GM21717 (cell line): ENCODE results near the gene GABBR2.
"Not testable (repeated sequence)": the region's sequence is repeated elsewhere in the genome, so short reads cannot be mapped to it uniquely, and the experiment has no call there.

Source experiments
- ATAC-seq: cut with Tn5 transposase; IDR thresholded peaks from one replicate; pipeline ENCODE4 v1.9.1; 2021; ENCODE audit warnings: mild to moderate bottlenecking, moderate library complexity; ENCODE audit not compliant: unreplicated experiment

GABBR2 gene

DNA sequence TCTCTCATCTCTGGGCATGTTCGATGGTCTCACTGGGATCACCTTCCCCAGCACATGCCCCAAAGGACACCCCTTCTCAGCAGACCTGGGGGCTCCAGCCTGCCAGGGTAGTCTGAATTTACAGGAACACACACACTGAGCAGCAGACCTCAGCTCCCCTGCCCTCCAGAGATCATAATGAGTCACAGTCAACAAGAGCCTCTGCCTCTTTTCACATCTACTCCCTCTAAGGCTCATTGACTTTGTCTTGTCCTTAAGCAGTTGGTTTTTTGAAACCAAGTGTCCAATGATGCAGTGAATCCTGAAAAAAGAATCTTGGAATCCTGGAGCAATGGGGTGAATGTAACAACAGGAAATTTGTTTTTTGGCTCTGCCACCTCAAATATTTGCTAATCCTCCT is 20.8 kb downstream of the GABBR2 start:
- ATAC-seq, result no peak

DNA sequence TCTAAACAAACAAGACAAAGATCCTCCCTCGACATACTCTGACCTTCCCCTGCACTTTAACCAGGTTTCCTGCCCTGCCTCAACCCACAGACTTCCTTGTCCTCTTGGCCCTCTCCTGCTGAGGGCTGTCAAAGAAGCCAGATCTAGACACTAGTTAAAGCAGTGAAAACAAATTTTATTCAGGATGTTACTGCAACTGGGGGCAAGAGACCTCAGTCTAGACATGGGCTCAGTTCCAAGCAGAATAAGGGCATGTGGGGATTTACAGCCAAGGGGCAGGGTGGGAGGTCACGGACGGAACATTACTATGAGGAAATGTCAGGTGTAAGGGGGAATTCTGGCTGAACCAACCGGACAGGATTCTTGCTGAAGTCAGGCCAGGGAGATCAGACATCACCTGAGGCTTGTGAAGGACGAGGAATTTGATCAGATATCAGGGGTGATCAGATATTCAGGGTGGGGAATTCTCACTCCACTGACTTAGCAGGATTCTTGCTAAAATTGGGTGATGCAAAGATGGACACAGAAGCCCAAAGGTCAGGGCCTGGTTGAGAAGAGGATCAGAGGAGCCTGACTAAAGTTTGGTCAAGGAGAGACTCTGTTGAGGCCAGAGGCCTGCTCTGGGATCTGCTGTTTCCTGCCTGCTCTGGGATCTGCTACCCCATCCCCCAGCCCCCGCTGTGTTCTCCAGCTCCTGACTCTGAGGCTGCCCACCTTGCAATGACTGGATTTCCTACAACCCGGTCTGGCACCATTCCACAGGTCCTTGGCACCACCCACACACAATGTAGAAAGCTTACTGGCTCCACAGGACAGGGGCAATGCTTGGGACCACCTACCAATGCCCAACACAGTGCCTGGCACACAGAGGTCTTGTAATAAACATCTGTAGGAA is 21.5 kb downstream of the GABBR2 start:
- ATAC-seq, result no peak

DNA sequence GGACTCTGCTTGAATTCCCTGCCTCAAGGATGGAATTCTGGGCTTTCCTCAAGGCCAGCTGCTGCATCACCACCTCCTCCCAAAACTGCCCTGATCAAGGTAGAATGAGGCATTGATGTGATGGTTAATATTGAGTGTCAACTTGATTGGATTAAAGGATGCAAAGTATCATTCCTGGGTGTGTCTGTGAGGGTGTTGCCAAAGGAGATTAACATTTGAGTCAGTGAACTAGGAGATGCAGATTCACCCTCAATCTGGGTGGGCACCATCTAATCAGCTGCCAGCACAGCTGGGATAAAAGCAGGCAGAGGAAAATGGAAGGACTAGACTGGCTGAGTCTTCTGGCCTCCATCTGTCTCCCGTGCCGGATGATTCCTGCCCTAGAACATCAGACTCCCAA is 23.9 kb downstream of the GABBR2 start:
- not testable (repeated sequence) for ATAC-seq

DNA sequence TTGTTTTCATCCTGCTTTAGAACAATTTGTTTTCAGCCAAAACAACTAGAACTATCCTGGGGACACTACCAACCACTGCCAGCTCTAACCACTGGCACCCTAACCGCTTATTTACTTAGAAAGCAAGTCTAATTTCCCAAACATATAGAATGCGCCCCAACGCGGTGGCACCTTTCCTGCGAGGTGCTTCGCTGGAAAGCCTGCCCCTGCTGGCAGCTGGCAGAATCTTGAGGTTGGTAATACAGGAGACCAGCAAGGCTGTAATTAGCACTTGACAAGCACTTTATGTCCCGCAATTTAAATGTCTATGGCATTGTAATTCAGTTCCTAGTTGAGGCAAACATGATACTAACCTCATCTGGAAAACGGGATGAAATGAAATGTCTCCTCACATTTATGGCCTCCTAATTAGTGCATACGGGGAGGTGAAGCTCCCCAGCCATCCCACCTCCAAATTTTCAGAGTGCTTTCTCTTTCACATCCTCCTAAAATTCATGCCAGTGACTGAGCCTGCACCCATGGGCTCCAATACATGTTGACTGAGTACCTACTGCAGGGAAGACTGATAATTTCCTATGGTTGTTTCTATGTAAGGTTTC is 30.4 kb downstream of the GABBR2 start:
- ATAC-seq, result no peak

DNA sequence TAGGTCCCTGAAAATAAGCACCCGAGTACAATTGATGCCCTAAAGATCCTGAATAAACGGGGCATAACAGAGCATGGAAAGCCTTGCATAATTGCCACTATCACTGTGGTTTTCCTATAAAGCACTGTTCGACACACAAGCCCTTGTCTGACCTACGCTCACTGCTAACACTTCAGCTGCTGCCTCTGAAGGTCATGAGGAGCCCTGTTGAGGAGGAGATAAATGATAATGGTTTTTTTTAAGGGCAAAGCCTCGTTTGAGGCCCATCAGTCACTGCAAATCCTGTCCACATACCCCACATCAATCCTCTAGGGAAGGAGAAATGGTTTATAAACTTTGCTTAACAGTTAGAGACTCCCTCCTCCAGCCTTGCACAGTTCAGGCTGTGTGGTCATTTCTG is 35.1 kb downstream of the GABBR2 start:
- no peak for ATAC-seq

DNA sequence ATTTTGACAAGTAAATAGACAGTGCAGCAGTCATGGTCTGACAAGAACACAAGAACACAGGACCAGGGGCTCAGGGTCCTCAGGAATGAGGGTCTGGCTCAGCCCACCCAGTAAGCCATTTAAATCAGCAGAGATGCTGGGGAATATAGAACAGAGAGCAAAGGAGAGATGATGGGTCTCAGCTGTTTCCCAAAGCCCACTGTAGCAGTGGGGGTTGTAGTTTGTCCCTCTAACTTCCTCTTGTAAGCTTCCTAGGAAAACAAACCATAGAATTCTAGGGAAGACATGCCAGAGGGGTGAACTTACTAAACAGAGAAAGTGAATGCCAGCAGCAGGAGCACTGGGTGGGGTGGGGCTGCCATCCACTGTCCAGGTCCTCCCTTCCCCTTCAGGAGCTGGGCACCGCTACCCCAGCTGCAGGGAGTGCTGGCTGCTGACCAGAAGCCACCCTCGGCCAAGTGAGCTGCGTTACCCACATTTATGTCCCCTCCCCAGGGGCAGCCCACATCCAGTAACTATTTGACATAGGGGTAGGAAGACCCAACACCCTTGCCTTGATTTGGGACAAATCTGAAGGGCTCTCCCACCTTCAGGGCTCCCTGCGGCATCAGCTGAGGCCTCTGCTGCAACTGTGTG is 41.6 kb downstream of the GABBR2 start:
- no peak for ATAC-seq

DNA sequence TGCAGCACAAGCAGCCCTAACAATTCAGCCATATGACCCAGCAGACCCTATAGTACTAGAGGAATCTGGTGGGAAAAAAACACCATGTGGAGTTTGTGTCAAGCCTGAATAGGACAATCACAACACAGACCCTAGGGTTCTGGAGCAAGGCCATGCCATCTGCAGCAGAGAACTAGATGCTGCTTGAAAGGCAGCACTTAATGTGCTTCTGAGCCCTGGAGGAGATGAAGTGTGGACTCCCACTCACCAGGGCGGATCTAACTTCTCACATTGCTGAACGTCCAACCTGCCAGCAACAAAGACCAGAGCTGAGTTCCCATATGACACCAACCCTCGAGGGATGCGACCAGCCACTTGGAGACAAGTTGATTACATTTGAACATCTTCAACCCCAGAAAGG is 43.2 kb downstream of the GABBR2 start:
- ATAC-seq, result no peak

DNA sequence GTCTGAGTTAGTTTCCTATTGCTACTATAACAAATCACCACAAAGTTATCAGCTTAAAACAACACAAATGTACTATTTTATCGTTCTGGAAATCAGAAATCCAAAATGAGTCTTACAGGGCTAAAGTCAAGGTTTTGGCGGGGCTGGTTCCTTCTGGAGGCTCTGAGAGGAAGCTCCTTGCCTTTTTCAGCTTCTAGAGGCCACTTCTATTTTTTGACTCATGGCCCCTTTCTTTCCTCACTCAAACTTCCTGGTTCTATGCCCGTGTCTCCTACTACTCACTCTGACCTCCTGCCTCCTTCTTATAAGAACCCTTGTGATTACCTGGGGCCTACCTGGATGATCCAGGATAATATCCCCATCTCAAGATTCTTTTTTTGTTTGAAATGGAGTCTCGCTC is 48.2 kb downstream of the GABBR2 start:
- no peak for ATAC-seq

DNA sequence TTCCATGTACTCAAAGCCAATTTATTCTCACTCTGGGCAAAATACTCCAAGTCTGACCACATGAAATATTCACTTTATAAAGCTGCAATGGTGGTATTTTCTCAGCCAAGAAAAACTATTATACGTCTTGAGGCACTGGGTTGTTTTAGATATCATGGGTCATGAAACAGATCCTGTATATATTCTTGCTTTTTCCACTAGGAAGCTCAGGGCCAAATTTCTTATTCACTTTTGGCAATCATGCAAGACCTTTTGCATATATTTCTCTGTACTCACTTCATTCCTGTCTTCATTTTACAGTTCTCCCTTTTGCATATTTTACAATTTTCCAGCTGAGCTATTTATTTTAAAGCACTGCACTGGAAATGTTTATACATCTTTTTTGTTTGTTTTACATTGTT is 49.8 kb downstream of the GABBR2 start:
- ATAC-seq, result no peak

DNA sequence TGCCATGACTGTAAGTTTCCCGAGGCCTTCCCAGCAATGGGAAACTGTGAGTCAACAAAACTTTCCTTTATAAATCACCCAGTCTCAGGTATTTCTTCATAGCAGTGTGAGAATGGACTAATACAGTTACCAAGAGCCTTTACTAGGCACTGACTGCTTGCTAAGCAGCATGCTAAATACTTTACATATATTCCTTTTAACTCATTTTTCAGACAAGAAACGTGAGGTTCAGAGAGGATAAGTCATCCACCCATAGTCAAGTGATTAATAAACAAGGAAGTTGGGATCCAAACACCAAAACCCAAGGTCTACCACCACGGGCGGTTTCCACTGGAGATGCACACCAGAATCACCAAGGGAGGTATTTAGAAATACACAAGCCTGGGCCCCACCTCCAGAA is 50.8 kb downstream of the GABBR2 start:
- no peak for ATAC-seq

DNA sequence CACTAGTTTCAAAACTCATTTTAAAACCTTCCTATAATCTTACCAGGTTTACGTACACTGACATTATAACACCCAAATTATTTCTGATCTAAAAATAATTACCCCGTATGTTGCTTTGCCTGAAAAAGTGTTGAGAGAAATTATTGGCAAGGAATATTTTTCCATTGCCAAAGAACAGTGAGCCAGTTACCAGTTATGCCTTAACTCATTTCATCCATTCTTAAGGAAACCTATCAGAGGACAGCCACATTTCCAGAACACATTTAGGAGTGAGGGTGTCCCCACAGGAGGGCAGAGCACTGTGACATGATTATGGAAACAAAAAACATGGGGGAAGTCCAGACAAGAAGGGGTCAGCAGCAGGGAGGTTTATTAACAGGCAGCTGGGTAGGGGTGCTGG is 52.2 kb downstream of the GABBR2 start:
- ATAC-seq, result no peak

DNA sequence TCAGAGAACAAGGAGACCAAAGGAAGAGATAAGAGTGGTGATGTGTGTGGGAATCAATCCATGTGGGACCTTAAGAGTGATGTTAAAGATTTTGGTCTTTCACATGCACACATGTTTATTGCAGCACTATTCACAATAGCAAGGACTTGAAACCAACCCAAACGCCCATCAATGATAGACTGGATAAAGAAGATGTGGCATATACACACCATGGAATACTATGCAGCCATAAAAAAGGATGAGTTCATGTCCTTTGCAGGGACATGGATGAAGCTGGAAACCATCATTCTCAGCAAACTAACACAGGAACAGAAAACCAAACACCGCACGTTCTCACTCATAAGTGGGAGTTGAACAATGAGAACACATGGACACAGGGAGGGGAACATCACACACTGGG is 53.3 kb downstream of the GABBR2 start:
- ATAC-seq, result not testable (repeated sequence)

DNA sequence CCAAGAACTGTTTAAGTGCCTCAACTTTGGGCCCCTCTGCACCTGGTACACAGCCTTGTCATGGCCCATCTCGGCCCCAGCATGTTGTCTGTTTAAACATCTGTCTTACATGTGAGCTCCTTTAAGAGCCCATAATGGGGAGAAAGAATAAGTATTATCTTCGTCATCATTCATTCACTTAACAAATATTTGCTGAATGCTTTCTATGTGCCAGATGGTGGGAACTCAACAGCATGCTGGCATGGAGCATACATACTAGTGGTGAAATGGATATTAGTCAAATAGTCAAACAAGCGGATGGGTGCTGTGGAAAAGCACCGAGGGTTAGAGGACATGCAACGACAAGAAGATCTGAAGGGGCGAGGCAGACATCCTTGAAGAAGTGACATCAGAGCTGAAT is 54.5 kb downstream of the GABBR2 start:
- ATAC-seq, result no peak

DNA sequence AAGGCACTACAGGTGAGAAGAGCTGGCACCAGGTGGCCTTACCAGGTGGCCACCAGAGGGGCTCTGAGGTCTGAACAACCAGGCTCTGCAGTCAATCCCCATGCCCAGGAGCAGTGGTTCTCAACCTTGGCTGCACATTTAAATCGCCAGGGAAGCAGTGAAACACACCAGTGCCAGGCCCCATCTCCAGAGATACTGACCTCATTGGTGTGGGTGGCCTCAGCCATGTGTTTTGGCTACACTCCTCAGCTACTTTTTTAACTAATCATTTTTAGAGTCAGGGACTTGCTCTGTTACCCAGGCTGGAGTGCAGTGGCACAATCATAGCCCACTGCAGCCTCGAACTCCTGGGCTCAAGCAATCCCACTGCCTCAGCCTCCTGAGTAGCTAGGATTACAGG is 56.0 kb downstream of the GABBR2 start:
- ATAC-seq, result no peak

DNA sequence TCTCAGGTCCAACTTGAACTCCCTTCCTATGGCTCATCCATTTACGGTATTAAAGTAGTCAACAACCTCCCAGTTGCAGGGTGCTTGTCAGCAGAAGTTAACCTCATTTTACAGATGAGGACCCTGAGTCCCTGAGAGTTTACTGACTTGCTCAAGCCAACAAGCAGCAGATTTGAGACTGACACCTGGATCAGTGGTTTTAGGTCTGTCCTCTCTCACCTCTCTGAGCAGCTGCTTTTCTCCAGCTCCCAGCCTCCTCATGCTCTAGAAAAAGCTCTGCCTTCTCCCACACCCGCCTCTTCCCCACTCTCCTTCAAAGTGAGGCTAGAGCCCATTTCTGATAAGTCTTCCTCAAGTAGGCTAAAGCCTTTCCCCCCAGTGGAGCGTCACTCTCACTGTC is 56.4 kb downstream of the GABBR2 start:
- ATAC-seq, result no peak

DNA sequence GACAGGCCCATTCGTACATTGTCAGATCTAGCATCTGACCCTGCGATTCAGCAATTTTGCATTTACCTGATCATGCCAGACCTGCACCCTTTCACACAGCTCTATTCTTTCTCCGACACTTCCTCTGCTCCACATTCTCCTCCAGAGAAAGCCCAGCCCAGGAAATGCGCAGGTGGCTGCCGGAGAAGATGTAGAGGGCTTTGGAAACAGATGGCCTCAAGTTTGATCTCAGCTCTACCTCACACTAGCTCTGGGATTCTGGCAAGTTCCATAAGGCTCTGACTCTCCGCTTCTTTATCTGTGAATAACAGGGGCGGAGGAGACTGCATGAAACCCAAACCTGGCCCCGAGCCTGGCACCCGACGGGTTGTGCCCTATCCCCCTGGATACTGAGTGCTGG is 61.5 kb downstream of the GABBR2 start:
- no peak for ATAC-seq

DNA sequence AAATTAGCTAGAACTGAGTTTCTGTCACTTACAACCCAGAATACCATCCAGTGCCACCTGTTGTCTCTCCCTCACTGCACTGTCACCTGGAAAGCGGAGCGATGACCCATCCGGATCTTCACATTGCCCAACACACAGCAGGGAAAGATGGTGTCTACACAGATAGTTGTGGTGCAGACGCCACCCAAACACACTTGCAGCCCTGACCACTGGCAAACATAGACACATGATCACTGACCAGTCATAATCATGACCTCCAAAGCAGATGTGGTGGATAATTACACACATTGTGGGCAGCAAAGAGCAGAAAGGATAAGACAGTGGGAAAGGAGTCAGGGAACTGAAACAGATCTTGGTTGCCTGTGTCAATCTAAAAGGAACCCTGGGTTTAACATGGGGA is 64.7 kb downstream of the GABBR2 start:
- no peak for ATAC-seq

DNA sequence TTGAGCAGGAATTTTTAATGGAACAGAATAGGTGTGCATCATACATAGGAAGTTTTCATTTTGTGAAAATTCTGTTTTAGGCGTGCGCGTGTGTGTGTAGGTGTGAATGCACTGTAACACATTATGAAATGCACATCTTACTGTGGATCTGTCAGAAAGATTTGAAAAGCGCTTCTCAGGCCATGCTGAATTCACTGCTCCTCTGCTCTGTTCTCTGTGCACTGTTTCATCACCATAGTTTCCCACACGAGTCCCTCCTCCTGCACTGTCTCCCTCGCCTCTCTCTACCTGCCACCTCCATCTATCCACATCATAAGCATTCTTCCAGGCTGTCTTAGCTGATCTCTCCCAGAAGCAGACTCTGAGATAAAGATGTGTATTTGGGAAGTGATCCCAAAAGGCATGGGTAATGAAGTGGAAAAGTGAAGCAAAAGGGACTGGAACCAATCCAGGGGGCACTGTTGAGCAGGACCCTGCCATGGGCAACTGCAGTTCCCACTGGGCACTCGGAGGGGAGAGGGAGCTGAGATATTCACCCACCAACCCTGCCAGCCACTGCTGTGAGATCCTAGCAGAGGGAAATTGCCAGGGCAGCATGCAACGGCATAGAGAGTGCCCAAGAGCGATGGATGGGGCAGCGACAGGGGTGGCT is 65.9 kb downstream of the GABBR2 start:
- no peak for ATAC-seq

DNA sequence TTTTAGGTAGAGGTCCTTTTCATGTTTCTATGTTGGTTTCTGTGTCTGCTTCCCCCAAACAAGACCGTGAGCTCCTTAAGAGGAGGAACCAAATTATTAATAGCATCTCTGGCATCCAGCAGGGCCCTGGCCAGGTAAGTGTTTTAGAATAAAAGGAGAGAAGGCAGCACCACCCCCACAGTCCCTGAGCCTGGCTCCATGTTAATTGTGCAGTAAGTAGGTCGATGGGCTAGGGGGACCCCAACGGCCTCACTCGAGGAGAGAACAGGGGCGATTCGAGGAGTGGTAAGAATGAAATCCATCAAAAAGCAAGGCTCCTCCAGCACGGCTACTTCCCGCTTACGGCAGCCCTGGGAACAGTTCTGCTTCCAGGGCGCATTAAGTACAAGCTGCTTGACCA is 67.0 kb downstream of the GABBR2 start:
- ATAC-seq, result no peak

DNA sequence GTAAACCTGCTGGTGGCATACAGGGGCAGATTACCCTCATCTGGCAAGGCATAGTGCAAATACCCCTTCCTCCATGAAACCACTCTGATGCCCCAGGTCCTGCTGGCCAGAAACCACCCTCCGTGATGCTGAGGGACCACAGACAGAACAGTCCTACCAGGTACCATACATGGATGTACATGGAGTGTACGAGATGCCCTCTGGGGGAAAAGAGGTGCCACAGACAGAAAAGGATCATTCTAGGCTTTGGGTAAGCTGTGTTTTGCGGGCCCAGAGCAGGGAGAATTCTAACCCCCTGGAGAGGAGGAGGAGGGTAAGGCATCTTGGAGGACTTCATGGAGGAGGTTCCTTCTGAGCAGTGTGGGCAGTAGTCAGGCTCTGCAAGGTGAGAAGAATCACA is 68.3 kb downstream of the GABBR2 start:
- ATAC-seq, result no peak

DNA sequence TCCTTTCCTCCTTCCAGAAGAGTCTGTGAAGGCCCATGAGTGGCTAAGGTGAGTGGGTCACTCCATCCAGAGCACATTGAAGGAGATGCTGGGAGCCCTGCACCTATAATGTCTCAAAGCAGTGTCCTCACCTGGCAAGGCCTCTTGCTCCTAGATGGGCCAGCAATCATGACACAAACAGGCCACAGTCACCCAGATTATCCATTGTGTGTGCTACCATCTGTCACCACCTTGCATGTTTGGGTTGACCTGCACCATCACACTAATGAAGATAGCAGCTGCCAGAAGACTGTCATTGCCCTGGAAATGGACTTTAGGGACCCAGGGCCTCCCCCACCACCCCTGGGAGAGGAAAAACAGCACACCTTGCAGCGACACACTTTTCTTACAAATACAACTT is 69.6 kb downstream of the GABBR2 start:
- no peak for ATAC-seq

DNA sequence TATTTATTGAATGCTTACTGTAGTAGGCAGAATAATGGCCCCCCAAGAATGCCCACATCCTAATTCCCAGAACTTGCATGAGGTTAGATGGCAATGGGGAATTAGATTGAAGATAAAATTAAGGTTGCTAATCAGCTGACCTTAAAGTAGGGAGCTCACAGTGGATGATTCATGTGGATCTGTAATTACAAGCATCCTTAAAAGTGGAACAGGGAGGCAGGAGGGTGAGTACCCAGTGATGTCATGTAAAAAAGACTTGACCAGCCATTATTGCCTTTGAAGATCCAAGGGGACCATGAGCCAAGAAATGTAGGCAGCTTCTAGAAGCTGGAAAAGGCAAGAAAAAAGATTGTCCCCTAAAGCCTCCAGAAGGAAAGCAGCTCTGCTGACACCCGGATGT is 71.4 kb downstream of the GABBR2 start:
- ATAC-seq, result no peak
